NK-92 (cell line): ENCODE results near the gene ASCL2.
"Not testable (repeated sequence)": the region's sequence is repeated elsewhere in the genome, so short reads cannot be mapped to it uniquely, and the experiment has no call there.

Experiments
- DNase-seq: peaks from one replicate; lab custom pipeline; 2025; ENCODE audit not compliant: unreplicated experiment; lab: John Stamatoyannopoulos, UW

Gene ASCL2

GRCh38 chr11:2298795-2299761, 28.7 kb upstream of the ASCL2 start:
- DNase-seq: no peak

- DNase-seq: no peak
Observed at GRCh38 chr11:2298131-2298794, 27.9 kb upstream of the ASCL2 start.

- DNase-seq: no peak
Observed at GRCh38 chr11:2297623-2298030, 27.2 kb upstream of the ASCL2 start.

- no peak for DNase-seq
Observed at GRCh38 chr11:2296913-2297622, 26.7 kb upstream of the ASCL2 start.

GRCh38 chr11:2295971-2296912, 25.9 kb upstream of the ASCL2 start:
- DNase-seq: no peak

GRCh38 chr11:2294926-2295290, 24.5 kb upstream of the ASCL2 start:
- no peak for DNase-seq

- no peak for DNase-seq
Observed at GRCh38 chr11:2293984-2294925, 23.9 kb upstream of the ASCL2 start.

GRCh38 chr11:2293531-2293971, 23.2 kb upstream of the ASCL2 start:
- DNase-seq: no peak

- no peak for DNase-seq
Observed at GRCh38 chr11:2290351-2290841, 20.0 kb upstream of the ASCL2 start.

- DNase-seq: no peak
Observed at GRCh38 chr11:2289859-2290258, 19.5 kb upstream of the ASCL2 start.

- no peak for DNase-seq
Observed at GRCh38 chr11:2289350-2289749, 19.0 kb upstream of the ASCL2 start.

GRCh38 chr11:2287091-2287490, 16.7 kb upstream of the ASCL2 start:
- no peak for DNase-seq

GRCh38 chr11:2286350-2286749, 16.0 kb upstream of the ASCL2 start:
- not testable (repeated sequence) for DNase-seq

GRCh38 chr11:2280208-2280607, 9.8 kb upstream of the ASCL2 start:
- DNase-seq: no peak

GRCh38 chr11:2277933-2278523, 7.6 kb upstream of the ASCL2 start:
- DNase-seq: no peak

- DNase-seq: no peak
Observed at GRCh38 chr11:2277008-2277346, 6.6 kb upstream of the ASCL2 start.

GRCh38 chr11:2276280-2277007, 6.1 kb upstream of the ASCL2 start:
- no peak for DNase-seq
